Sigmoid colon (tissue), 7 donors: Measurements from ENCODE around the gene ZBED1. TPM values are rescaled to one million over a fixed set of nuclear protein-coding genes. Genes with fewer than 3 reads are reported as not detected.

Experiments used
- DNase-seq: peaks from one replicate; pipeline ENCODE4 v3.0.0-alpha.2; 2019
- H3K27ac ChIP-seq, 4 donors: fragments of 200-600 bp; sonication (generic); one replicate each; pipeline ENCODE4 v1.5.1; 2016 to 2019; ENCODE audit warnings: mild to moderate bottlenecking in 1 of 4
- H3K27me3 ChIP-seq, 3 donors: fragments of 200-600 bp; sonication (generic); one replicate each; pipeline ENCODE4 v1.5.1; 2019; ENCODE audit warnings: mild to moderate bottlenecking in 1 of 3
- H3K36me3 ChIP-seq, 4 donors: fragments of 200-600 bp; sonication (generic); one replicate each; pipeline ENCODE4 v1.5.1; 2016 to 2019
- H3K4me1 ChIP-seq, 4 donors: fragments of 200-600 bp; sonication (generic); one replicate each; pipeline ENCODE4 v1.5.1; 2017 to 2019
- H3K4me3 ChIP-seq, 4 donors: fragments of 200-600 bp; sonication (generic); one replicate each; pipeline ENCODE4 v1.5.1; 2017 to 2019; ENCODE audit warnings: mild to moderate bottlenecking in 2 of 4, moderate library complexity in 1 of 4
- H3K9me3 ChIP-seq, 4 donors: fragments of 200-600 bp in 3 of 4; sonication (generic) in 3 of 4; one replicate each; pipeline versions ENCODE4 v1.5.1 to v1.6.1; 2013 to 2019
- CTCF ChIP-seq, 4 experiments: fragments of 450-650 bp in 3 of 4; fragments of 200-600 bp in 1 of 4; IDR thresholded peaks; one replicate each; pipeline ENCODE4 v1.5.1; 2016 to 2019; ENCODE audit warnings: antibody characterized with exemption in 4 of 4, mild to moderate bottlenecking in 3 of 4, moderate library complexity in 2 of 4
- EP300 ChIP-seq, 4 donors: sonication (generic); formaldehyde crosslinking; IDR thresholded peaks; one replicate each; pipeline ENCODE4 v1.6.1; 2017; ENCODE audit warnings: antibody characterized with exemption in 4 of 4
- POLR2A ChIP-seq, 2 donors: fragments of 450-650 bp; IDR thresholded peaks; one replicate each; pipeline ENCODE4 v1.6.1; 2016; ENCODE audit warnings: antibody characterized with exemption in 2 of 2, mild to moderate bottlenecking in 2 of 2, moderate library complexity in 2 of 2
- POLR2AphosphoS5 ChIP-seq, 4 donors: sonication (generic); formaldehyde crosslinking; IDR thresholded peaks; one replicate each; pipeline ENCODE4 v1.6.1; 2017; ENCODE audit warnings: antibody characterized with exemption in 4 of 4
- WGBS, 2 donors: extraction: QIAGEN DNeasy Blood & Tissue Kit; methylation state at CpG; one replicate each; pipeline ENCODE4 v1.1.7; 2013; 5-methylcytosine and 5-hydroxymethylcytosine counted together
- intact Hi-C: fragments of 100-400 bp; cut with DNase I; formaldehyde crosslinking; loops from one replicate; pipeline ENCODE4 v1.15.1; 2023
- polyA plus RNA-seq, 3 donors: library from polyadenylated mRNA; stranded (reverse); fragments of 200-250 nt; gene quantifications; one replicate each; pipeline ENCODE4 v1.2.3, GENCODE V29; 2013
- total RNA-seq, 4 donors: library from RNA; depleted of rRNA; stranded (reverse); fragments of >200 nt; gene quantifications; one replicate each; pipeline ENCODE4 v1.1.0, GENCODE V29; 2016
- donor health status: healthy with polysubstance abuse.
- donor health status: Bipolar disorder and iron deficiency.
- donor health status: healthy.

The ZBED1 gene
- total and polyA plus RNA-seq, 7 donors = 24.6 to 35.6 (median 28.5) TPM

GRCh38 chrX:2502668-2503519 lies 2.1 kb upstream of the ZBED1 start:
- Histone ChIP-seq H3K9me3 (no peaks in the 10 kb centered on the region), H3K4me1 (peaks cover 0 to 23% (median 20%) of the 10 kb centered on the region in 4 donors), H3K36me3 (no peaks in the 10 kb centered on the region), H3K4me3 (no peak overlapping the region), H3K27ac (no peak overlapping the region), H3K27me3 (no peaks in the 10 kb centered on the region)
- intact Hi-C loops = loop anchor here (5.0 kb wide), 2 partner anchors 89 to 911 kb away; partner anchors contain the start of gene AKAP17A
- no peak for DNase-seq
- WGBS, 2 donors = 36 to 66% methylated on average over 19 of the region's 19 CpGs
- no peak for TF ChIP-seq CTCF (IDR thresholded peaks at IDR 0.05)
- no peak for TF ChIP-seq POLR2A (IDR thresholded peaks at IDR 0.05)
- TF ChIP-seq EP300 (IDR thresholded peaks at IDR 0.05) = no peak
- TF ChIP-seq POLR2AphosphoS5 (IDR thresholded peaks at IDR 0.05) = no peak

GRCh38 chrX:2502120-2502667 lies 1.4 kb upstream of the ZBED1 start:
- intact Hi-C loops = loop anchor here (5.0 kb wide), 2 partner anchors 90 to 910 kb away; partner anchors contain the start of gene AKAP17A
- DNase-seq = peak; percentile 54
- TF ChIP-seq CTCF (IDR thresholded peaks at IDR 0.05) (no peak), POLR2A (IDR thresholded peaks at IDR 0.05) (no peak), EP300 (IDR thresholded peaks at IDR 0.05) (no peak), POLR2AphosphoS5 (IDR thresholded peaks at IDR 0.05) (no peak)
- Histone ChIP-seq H3K9me3 (no peaks in the 10 kb centered on the region), H3K36me3 (no peaks in the 10 kb centered on the region), H3K27me3 (no peaks in the 10 kb centered on the region), H3K27ac (no peak overlapping the region), H3K4me3 (no peak overlapping the region), H3K4me1 (peaks cover 0 to 30% (median 27%) of the 10 kb centered on the region in 4 donors)
- WGBS, 2 donors = 70 to 81% methylated on average over 5 of the region's 5 CpGs

- 91 to 94% methylated on average over 5 of the region's 5 CpGs for WGBS, 2 donors
- Histone ChIP-seq H3K36me3 (no peaks in the 10 kb centered on the region), H3K4me3 (no peak overlapping the region), H3K9me3 (no peaks in the 10 kb centered on the region), H3K4me1 (peaks cover 0 to 35% (median 31%) of the 10 kb centered on the region in 4 donors), H3K27ac (no peak overlapping the region), H3K27me3 (no peaks in the 10 kb centered on the region)
- intact Hi-C loops = loop anchor here (2.0 to 5.0 kb wide), 3 partner anchors 17 to 909 kb away; partner anchors contain the start of gene AKAP17A
- DNase-seq = no peak
- TF ChIP-seq POLR2AphosphoS5 (IDR thresholded peaks at IDR 0.05) (no peak), CTCF (IDR thresholded peaks at IDR 0.05) (no peak), EP300 (IDR thresholded peaks at IDR 0.05) (no peak), POLR2A (IDR thresholded peaks at IDR 0.05) (no peak)
These were observed 855 bp upstream of the ZBED1 start for GRCh38 chrX:2501559-2502102.

- Histone ChIP-seq H3K27me3 (no peaks in the 10 kb centered on the region), H3K4me1 (peaks cover 0 to 35% (median 31%) of the 10 kb centered on the region in 4 donors), H3K36me3 (peaks cover 0 to 4% (median 0%) of the 10 kb centered on the region in 4 donors), H3K9me3 (no peaks in the 10 kb centered on the region), H3K27ac (peak overlapping the region; percentile 86 to 90 (median 90)), H3K4me3 (peak overlapping the region; percentile 59 to 94 (median 86))
- 1% methylated on average over 68 to 70 of the region's 70 CpGs for WGBS, 2 donors
- intact Hi-C loops = loop anchor here (2.0 to 5.0 kb wide), 3 partner anchors 15 to 908 kb away; partner anchors contain the start of gene AKAP17A
- no peak for DNase-seq
- no peak for TF ChIP-seq CTCF (IDR thresholded peaks at IDR 0.05)
- TF ChIP-seq POLR2AphosphoS5 (IDR thresholded peaks at IDR 0.05) = peak in 1 of 4 donors; percentile 7
These were observed 529 bp downstream of the ZBED1 start for GRCh38 chrX:2500091-2500802.
